Measurements from ENCODE around the gene GLRA1.

GRCh38 chr5:151822141-151822540, 102.5 kb downstream of the GLRA1 start:
- TF ChIP-seq GATA3 (IDR thresholded peaks at IDR 0.05; ENCODE audit: low read depth, low read length) (no peak), GATA2 (IDR thresholded peaks at IDR 0.05; ENCODE audit: low read depth, low read length) (no peak)
